ENCODE measurements around the gene SLC27A1.

- no peak for TF ChIP-seq EZH2 (IDR thresholded peaks at IDR 0.05; ENCODE audit: borderline replicate concordance, control insufficient read depth, low read depth, low read length)
- TF ChIP-seq, protein P1, sequence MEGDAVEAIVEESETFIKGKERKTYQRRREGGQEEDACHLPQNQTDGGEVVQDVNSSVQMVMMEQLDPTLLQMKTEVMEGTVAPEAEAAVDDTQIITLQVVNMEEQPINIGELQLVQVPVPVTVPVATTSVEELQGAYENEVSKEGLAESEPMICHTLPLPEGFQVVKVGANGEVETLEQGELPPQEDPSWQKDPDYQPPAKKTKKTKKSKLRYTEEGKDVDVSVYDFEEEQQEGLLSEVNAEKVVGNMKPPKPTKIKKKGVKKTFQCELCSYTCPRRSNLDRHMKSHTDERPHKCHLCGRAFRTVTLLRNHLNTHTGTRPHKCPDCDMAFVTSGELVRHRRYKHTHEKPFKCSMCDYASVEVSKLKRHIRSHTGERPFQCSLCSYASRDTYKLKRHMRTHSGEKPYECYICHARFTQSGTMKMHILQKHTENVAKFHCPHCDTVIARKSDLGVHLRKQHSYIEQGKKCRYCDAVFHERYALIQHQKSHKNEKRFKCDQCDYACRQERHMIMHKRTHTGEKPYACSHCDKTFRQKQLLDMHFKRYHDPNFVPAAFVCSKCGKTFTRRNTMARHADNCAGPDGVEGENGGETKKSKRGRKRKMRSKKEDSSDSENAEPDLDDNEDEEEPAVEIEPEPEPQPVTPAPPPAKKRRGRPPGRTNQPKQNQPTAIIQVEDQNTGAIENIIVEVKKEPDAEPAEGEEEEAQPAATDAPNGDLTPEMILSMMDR (IDR thresholded peaks at IDR 0.05 in 2 of 3, conservative IDR thresholded peaks at IDR 0.05 in 1 of 3; ENCODE audit: control insufficient read depth in 2 of 3, extremely low read depth in 1 of 3, insufficient read depth in 1 of 3, low read depth in 3 of 3, low read length in 3 of 3): peak; percentile 28 to 40 (median 40); a peak in 4 of 6 replicates
- no peak for TF ChIP-seq BHLHE40 (IDR thresholded peaks at IDR 0.05; ENCODE audit: borderline replicate concordance in 1 of 2, low read depth in 2 of 2, low read length in 1 of 2)
- no peak for TF ChIP-seq FOS (IDR thresholded peaks at IDR 0.05; ENCODE audit: borderline replicate concordance, extremely low read depth, insufficient read length)
- TF ChIP-seq HCFC1 (IDR thresholded peaks at IDR 0.05; ENCODE audit: low read length): no peak
- no peak for TF ChIP-seq ZNF384 (IDR thresholded peaks at IDR 0.05; ENCODE audit: borderline replicate concordance, low read depth, low read length)
- TF ChIP-seq CEBPB (IDR thresholded peaks at IDR 0.05; ENCODE audit: borderline replicate concordance in 1 of 2, low read depth in 2 of 2, low read length in 2 of 2): no peak
- no peak for TF ChIP-seq ELK1 (IDR thresholded peaks at IDR 0.05; ENCODE audit: low read depth, low read length)
- no peak for TF ChIP-seq SUZ12 (IDR thresholded peaks at IDR 0.05; ENCODE audit: unreplicated experiment)
- no peak for TF ChIP-seq EGR1 (IDR thresholded peaks at IDR 0.05; ENCODE audit: borderline replicate concordance in 1 of 2, low read depth in 2 of 2, low read length in 2 of 2)
- TF ChIP-seq RAD21 (IDR thresholded peaks at IDR 0.05; ENCODE audit: insufficient read depth, low read depth, low read length): no peak
- no peak for TF ChIP-seq SIX5 (IDR thresholded peaks at IDR 0.05; ENCODE audit: low read depth, low read length, severe bottlenecking)
- TF ChIP-seq SP1 (IDR thresholded peaks at IDR 0.05; ENCODE audit: low read depth, low read length): no peak
Measured at GRCh38 chr19:17448131-17448967, 22.0 kb upstream of the SLC27A1 start, which contains the start of gene TMEM221.
